Skeletal muscle tissue (tissue), 4 donors: Measurements from ENCODE around the gene TMEM214. TPM values are rescaled to one million over a fixed set of nuclear protein-coding genes. Genes with fewer than 3 reads are reported as not detected.
A peak's percentile ranks its signal among the peaks of the same experiment; 100 is the strongest.

Experiments used
- H3K27ac ChIP-seq: one replicate; pipeline ENCODE4 v1.7.0; 2013; ENCODE audit warnings: mild to moderate bottlenecking, low read depth, low read length, inconsistent platforms
- H3K27me3 ChIP-seq, 3 donors: one replicate each; pipeline ENCODE4 v1.7.0; 2013; ENCODE audit warnings: low read length in 3 of 3; ENCODE audit not compliant: control insufficient read depth in 3 of 3, insufficient read depth in 3 of 3
- H3K36me3 ChIP-seq, 3 donors: one replicate each; pipeline ENCODE4 v1.7.0; 2013; ENCODE audit warnings: low read length in 3 of 3; ENCODE audit not compliant: control insufficient read depth in 3 of 3, insufficient read depth in 3 of 3
- H3K4me1 ChIP-seq, 3 donors: one replicate each; pipeline ENCODE4 v1.7.0; 2013; ENCODE audit warnings: low read length in 3 of 3, mild to moderate bottlenecking in 3 of 3; ENCODE audit not compliant: control insufficient read depth in 3 of 3, insufficient read depth in 3 of 3
- H3K4me3 ChIP-seq, 3 donors: one replicate each; pipeline ENCODE4 v1.7.0; 2013; ENCODE audit warnings: low read length in 3 of 3
- H3K9ac ChIP-seq, 3 donors: one replicate each; pipeline ENCODE4 v1.7.0; 2013; ENCODE audit warnings: low read length in 3 of 3, mild to moderate bottlenecking in 3 of 3, moderate library complexity in 2 of 3, low read depth in 1 of 3
- H3K9me3 ChIP-seq, 3 donors: one replicate each; pipeline ENCODE4 v1.7.0; 2013; ENCODE audit warnings: low read length in 3 of 3; ENCODE audit not compliant: control insufficient read depth in 3 of 3
- total RNA-seq: library from RNA; depleted of rRNA; stranded (reverse); fragments of >200 nt; gene quantifications from one replicate; pipeline ENCODE4 v1.2.3, GENCODE V29; 2014
- donor health status: Osteomylitis.

Gene TMEM214
- total RNA-seq, 1 donor from 2014 or later: 23.5 TPM

- Histone ChIP-seq H3K4me3 (peak overlapping the region; percentile 96 to 99 (median 98)), H3K4me1 (peaks cover 16 to 28% (median 21%) of the 10 kb centered on the region in 3 donors), H3K27me3 (no peaks in the 10 kb centered on the region), H3K9me3 (no peaks in the 10 kb centered on the region), H3K36me3 (peaks cover 35 to 41% (median 36%) of the 10 kb centered on the region in 3 donors), H3K9ac (peak overlapping the region; percentile 92 to 98 (median 97)), H3K27ac (peak overlapping the region; percentile 78)
Measured at GRCh38 chr2:27033253-27033852, 588 bp downstream of the TMEM214 start.

GRCh38 chr2:27038012-27038411 lies 5.2 kb downstream of the TMEM214 start:
- H3K4me1 ChIP-seq: peaks cover 19 to 34% (median 26%) of the 10 kb centered on the region in 3 donors
- no peak overlapping the region for H3K9ac ChIP-seq
- no peaks in the 10 kb centered on the region for H3K9me3 ChIP-seq
- H3K27me3 ChIP-seq: no peaks in the 10 kb centered on the region
- peaks cover 61 to 67% (median 62%) of the 10 kb centered on the region in 3 donors for H3K36me3 ChIP-seq
- no peak overlapping the region for H3K4me3 ChIP-seq
- no peak overlapping the region for H3K27ac ChIP-seq

- Histone ChIP-seq H3K36me3 (peaks cover 61 to 67% (median 62%) of the 10 kb centered on the region in 3 donors), H3K9me3 (no peaks in the 10 kb centered on the region), H3K9ac (no peak overlapping the region), H3K27ac (no peak overlapping the region), H3K4me3 (no peak overlapping the region), H3K27me3 (no peaks in the 10 kb centered on the region), H3K4me1 (peaks cover 13 to 27% (median 18%) of the 10 kb centered on the region in 3 donors)
Measured at GRCh38 chr2:27038631-27039339, 6.0 kb downstream of the TMEM214 start.

- H3K27me3 ChIP-seq: no peaks in the 10 kb centered on the region
- H3K36me3 ChIP-seq: peaks cover 61 to 67% (median 62%) of the 10 kb centered on the region in 3 donors
- H3K4me1 ChIP-seq: peaks cover 6 to 20% (median 14%) of the 10 kb centered on the region in 3 donors
- no peak overlapping the region for H3K9ac ChIP-seq
- H3K9me3 ChIP-seq: no peaks in the 10 kb centered on the region
- H3K4me3 ChIP-seq: no peak overlapping the region
- H3K27ac ChIP-seq: no peak overlapping the region
Measured at GRCh38 chr2:27039426-27039825, 6.7 kb downstream of the TMEM214 start.

GRCh38 chr2:27039871-27040270 lies 7.1 kb downstream of the TMEM214 start:
- H3K9ac ChIP-seq: no peak overlapping the region
- no peak overlapping the region for H3K27ac ChIP-seq
- H3K36me3 ChIP-seq: peaks cover 60 to 66% (median 61%) of the 10 kb centered on the region in 3 donors
- H3K9me3 ChIP-seq: no peaks in the 10 kb centered on the region
- no peaks in the 10 kb centered on the region for H3K27me3 ChIP-seq
- peaks cover 4 to 16% (median 14%) of the 10 kb centered on the region in 3 donors for H3K4me1 ChIP-seq
- H3K4me3 ChIP-seq: no peak overlapping the region

- no peak overlapping the region for H3K4me3 ChIP-seq
- no peaks in the 10 kb centered on the region for H3K27me3 ChIP-seq
- H3K4me1 ChIP-seq: peaks cover 3 to 13% (median 11%) of the 10 kb centered on the region in 3 donors
- no peak overlapping the region for H3K27ac ChIP-seq
- H3K36me3 ChIP-seq: peaks cover 56 to 62% (median 57%) of the 10 kb centered on the region in 3 donors
- H3K9ac ChIP-seq: no peak overlapping the region
- no peaks in the 10 kb centered on the region for H3K9me3 ChIP-seq
Measured at GRCh38 chr2:27040282-27040681, 7.5 kb downstream of the TMEM214 start.

GRCh38 chr2:27041752-27042151 lies 9.0 kb downstream of the TMEM214 start:
- H3K36me3 ChIP-seq: peaks cover 42 to 47% (median 42%) of the 10 kb centered on the region in 3 donors
- H3K27ac ChIP-seq: peak overlapping the region; percentile 14

GRCh38 chr2:27042159-27042661 lies 9.4 kb downstream of the TMEM214 start:
- peaks cover 38 to 43% (median 38%) of the 10 kb centered on the region in 3 donors for H3K36me3 ChIP-seq

More at GRCh38 chr2:27041752-27042151, 9.0 kb downstream of the TMEM214 start:
- H3K27me3 ChIP-seq: no peaks in the 10 kb centered on the region
- no peaks in the 10 kb centered on the region for H3K9me3 ChIP-seq
- peaks cover 3 to 13% (median 11%) of the 10 kb centered on the region in 3 donors for H3K4me1 ChIP-seq
- no peak overlapping the region for H3K9ac ChIP-seq
- H3K4me3 ChIP-seq: no peak overlapping the region

GRCh38 chr2:27042985-27043634 lies 10.3 kb downstream of the TMEM214 start:
- no peak overlapping the region for H3K4me3 ChIP-seq
- no peak overlapping the region for H3K9ac ChIP-seq
- H3K4me1 ChIP-seq: peaks cover 3 to 13% (median 11%) of the 10 kb centered on the region in 3 donors
- peaks cover 29 to 34% (median 29%) of the 10 kb centered on the region in 3 donors for H3K36me3 ChIP-seq
- no peaks in the 10 kb centered on the region for H3K9me3 ChIP-seq
- no peak overlapping the region for H3K27ac ChIP-seq
- H3K27me3 ChIP-seq: no peaks in the 10 kb centered on the region

More at GRCh38 chr2:27042159-27042661, 9.4 kb downstream of the TMEM214 start:
- Histone ChIP-seq H3K9me3 (no peaks in the 10 kb centered on the region), H3K4me1 (peaks cover 3 to 13% (median 11%) of the 10 kb centered on the region in 3 donors), H3K27me3 (no peaks in the 10 kb centered on the region), H3K4me3 (no peak overlapping the region), H3K27ac (peak overlapping the region; percentile 14), H3K9ac (no peak overlapping the region)
